HS-27A (cell line): Measurements from ENCODE around the gene CDC14B.
"Not testable (repeated sequence)": the region's sequence is repeated elsewhere in the genome, so short reads cannot be mapped to it uniquely, and the experiment has no call there.

ENCODE experiments used
- DNase-seq: peaks from one replicate; pipeline ENCODE4 v3.0.0-alpha.2; 2012; ENCODE audit warnings: low read depth, missing footprints

Gene CDC14B

DNA sequence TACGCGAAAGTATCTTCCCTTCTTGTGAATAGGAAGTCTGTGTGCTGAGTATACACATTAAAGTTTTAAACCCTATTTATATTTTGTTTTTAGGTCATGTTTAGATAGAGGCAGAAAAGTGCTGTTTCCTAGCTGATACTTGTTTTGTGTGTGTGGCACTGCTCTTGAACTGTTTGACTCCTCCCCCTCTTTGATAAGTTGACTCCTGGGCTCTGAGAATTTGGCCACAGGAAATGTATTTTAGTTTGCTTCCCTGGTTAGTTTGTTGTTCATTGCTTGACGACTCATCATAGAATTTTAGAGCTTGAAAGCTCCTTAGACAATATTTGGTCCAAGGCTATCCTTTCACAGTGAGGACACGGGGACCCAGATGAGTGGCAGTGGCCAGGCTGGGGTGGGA, 2.0 kb upstream of the CDC14B start:
- no peak for DNase-seq

DNA sequence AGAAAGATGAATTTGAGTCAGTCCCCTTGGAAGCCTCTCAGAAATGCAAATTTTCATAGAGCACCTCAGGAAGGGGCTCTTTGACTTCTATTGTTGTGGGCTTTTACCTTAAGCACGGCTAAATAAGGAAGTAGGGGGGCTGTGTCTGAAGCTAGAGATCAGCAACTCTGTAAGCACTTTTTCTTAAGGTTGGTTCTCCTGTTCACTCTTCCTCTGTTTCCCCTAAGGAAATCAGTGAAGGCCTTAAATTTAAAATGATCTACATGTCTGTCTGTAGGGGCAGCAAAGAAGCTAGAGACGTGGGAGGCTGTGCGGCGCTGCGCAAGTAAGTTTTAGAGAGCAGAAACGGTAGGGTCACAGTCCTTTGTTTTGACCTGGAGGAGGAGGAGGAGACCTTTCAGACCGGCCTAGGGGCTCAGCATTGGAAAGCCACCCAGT, 1.2 kb upstream of the CDC14B start:
- no peak for DNase-seq

DNA sequence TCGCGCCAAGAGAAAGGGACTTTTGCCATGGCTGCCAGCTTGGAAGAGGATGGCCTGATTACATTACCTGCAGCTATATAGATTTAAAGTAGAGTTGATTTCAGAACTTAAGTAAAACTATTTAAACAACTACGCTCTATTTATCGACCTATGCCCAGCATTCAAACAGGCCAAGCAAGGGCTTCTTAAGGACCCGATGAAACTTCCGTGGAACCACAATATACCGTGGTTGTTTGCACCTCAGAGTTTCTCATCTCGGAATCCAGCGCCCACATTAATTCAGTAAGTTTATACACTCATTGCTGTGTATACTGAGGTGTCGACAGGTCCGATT, 505 bp upstream of the CDC14B start:
- no peak for DNase-seq

DNA sequence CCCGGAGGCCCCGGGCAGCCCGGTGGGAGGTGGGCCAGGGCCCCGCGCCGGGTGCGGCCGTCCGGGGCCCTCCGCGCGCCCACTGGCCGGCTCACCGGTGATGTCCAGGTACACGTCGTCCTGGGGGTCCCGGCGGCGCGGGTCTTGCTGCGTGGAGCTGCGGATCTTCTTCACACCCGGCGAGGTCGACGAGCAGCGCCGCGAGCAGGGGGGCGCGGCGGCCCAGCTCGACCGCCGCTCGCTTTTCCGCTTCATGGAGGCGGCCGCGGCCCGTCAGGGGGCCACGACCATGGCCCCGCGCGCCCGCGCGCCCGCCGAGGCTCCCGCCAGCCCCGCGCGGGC, 548 bp downstream of the CDC14B start:
- no peak for DNase-seq

DNA sequence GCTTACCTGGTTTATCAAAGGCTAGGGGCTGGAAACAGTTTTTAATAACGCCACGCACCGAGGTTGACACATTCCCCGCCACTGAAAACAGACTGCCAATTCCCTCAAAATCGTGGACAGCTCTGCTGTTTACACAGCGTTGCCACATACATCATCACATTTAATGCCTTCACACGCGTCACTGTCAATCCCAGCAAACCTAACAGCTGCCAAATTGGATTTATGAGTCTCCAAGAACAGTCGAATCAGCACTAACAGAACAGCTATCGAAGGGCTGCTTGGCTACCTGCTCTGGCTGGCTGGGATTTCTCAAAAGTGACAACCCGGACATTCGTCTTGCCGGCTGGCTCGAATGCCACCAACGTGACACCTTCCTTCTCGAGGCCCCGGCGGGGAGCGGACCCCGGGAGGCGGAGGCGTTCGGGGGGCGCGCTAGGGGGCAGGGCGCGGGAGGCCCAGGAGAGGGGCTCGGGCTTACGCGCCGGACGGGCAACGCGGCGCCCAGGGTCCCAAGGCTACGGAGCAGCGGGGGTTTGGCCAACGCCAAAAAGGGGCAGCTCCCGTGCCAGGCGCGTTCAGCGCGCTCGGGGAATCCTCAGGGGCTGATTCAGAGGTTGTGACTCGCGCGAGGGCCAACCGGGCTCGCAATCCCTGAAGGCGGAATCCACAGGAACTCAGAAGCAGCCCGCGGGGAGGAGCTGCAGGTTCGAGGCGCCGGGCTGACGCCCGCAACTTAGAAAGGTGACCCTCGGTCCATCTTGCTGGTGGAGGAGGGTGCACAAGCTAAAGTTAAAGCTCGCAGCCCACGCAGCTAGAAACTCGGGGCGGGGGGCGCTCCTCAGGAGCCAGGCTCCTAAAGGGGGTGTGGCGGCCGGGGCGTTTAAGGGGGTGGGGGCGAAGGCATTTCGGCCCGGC, 1.2 kb downstream of the CDC14B start:
- no peak for DNase-seq

DNA sequence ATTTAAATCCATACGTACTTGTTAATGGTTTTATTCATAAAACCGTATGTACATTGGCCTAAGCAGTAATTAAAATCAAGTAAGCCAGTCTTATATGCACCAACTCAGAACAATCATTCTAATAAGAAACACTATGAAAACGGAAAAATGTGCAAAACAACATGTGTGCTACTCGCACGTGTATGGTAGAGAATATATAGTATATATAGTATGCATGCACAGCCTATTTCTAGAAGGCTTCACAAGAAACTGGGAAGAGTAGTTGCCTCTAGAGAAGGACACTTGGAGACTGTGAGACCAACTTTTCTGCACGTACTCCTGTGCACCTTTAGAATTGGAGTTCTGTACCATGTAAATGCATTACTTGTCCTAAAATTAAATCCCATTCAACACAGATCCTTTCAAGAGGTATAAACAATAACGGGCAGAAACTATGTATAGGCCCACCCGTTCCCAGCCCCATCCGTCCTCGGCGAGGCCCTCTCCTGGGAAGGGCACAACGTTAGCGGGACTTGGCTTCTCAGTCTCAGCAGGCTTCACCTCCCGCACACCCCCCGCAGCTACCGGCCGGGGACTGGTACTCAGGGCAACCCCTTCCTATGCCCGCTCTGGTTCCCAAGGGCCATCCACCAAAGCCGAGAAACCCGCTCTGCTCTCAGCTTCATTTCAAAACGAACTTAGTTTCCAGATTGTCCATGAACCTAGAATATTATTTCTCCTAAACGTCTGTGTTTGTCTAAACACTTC, 2.0 kb downstream of the CDC14B start:
- DNase-seq = no peak

DNA sequence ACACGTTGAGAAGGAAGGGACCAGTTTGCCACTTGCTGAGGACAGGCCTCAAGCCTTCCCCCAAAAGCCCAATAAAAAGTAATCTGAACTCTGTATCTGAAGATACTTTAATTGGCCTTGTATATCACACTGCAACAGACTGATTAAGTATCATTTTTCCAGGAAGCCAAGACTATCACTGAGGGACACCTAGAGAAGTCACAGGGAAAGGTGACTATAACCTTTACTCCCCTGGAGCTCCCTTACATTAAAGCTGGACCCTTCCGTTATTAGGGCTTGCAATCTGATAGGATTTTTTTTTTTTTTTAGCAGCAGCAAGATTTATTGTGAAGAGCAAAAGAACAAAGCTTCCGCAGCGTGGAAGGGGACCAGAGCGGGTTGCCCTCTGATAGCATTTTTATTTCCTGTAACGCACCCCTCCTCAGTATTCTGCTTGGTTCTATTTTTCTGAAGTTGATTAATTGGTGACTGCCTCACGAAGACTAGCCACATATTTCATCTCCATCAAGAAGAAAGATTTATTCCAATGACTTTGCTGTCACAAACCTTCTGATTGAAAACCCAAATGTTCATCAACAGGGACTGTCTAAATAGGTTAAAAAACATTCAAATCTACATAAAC, 2.7 kb downstream of the CDC14B start:
- DNase-seq = no peak

DNA sequence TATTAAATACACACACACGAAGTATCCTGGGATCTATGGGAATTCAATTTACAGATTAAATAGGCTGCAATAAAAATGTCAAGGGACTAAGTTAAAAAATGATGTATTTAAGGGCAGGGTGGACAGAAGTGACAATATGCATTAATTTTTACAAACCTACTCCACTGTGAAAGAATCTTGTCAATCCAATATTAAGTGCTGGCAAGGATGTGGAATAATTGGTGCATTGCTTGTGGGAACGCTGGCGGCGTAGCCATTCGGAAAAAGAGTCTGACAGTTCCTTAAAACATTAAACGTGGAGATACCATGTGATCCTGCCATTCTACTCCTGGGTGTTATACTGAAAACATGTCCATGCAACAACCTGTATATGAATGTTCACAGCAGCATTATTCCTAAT, 4.2 kb downstream of the CDC14B start:
- no peak for DNase-seq

DNA sequence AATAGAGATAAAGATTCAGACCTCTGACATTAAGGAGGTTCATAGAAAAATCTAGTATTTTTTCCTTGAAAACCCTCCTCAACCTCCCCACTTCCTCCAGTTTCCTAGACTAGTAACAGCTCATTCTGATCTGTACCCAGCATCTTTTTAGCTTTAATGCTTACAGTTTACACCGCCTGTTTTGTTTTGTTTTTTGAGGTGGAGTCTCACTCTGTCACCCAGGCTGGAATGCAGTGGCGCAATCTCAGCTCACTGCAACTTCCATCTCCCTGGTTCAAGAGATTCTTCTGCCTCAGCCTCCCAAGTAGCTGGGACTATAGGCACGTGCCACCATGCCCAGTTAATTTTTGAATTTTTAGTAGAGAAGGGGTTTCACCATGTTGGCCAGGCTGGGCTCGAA, 5.0 kb downstream of the CDC14B start:
- not testable (repeated sequence) for DNase-seq

DNA sequence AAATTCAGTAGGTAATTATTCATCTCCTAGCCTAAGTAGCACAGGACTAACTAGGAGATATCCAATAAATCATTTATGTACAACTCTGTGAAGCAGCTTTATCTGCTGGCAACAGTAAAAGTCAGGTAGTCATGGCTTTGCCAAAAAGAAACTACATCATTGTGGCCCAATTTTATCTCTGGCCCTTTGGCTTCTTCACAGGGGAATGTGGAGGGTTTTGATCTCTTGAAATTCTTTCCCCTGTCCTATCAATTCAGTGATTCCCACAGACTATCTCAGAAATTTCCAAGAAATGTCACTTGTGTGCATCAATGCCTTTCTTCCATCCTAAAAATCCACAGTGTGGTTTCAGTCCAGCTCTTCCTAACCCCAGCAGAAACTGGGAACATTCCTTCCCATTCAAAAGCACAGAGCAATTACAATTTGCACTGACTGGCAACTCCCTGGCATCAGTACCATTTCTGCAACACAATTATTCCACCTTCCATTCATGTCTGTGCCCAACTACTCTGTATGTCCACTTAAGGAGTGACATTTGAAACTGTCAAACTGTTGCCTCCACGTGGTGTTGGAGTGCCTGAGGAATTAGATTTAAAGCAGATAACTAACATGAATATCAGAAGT, 6.6 kb downstream of the CDC14B start:
- no peak for DNase-seq

DNA sequence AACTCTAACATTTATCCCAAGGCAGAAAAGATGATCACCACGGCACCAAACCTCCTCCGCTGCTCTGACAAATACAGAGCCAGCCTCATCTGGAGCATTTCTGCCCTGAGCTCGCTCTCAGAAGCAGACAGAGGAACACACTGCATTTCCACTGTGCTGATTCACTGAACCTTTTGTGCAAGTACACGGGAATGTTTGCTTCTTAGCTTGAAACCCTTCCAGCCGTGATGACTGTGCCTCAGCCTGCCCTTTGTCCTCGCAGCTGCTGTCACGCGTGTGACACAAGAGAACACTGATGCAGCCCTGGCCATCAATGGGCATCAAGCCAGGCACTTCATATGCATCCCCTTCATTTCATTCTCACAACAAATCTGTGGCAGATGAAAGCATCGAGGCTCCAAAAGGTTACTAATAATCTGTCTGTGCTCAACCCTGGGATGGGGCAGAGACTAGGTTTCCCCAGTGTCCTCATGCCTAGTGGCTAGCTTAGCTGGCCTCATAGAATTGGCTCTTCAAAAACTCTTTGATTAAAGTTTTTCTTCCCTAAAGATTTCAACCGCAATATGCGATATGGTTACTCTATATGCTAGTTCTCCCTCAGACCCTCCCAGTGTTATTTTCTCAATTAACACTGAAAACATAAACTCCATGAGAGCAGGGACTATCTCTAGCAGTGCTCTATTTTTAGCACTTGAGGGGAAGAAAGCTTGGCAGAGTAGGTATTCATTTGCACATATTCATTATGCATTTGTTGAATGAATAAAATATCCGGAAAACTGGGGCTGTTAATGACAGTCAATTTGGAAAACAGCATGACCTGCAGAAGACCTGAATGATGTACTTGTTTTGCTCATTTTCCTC, 7.3 kb downstream of the CDC14B start:
- DNase-seq = no peak

DNA sequence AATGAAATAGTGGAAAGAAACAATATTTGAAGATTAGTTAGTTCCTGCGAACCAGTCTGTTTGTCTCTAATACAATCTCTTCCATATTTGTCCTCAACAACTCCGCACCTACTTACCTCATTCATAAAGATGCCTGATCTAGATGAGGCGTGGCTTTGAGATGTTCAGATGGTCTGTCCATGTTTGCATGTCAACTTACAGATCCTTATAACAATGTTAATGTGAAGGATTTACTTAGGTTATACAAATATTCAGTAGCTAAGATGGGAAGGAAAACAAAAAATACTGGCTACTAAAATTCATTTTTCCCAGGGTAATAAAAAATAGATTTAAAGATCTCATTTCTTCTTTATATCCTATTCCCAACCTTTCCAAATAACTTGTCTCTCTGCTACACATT, 8.3 kb downstream of the CDC14B start:
- DNase-seq = no peak

DNA sequence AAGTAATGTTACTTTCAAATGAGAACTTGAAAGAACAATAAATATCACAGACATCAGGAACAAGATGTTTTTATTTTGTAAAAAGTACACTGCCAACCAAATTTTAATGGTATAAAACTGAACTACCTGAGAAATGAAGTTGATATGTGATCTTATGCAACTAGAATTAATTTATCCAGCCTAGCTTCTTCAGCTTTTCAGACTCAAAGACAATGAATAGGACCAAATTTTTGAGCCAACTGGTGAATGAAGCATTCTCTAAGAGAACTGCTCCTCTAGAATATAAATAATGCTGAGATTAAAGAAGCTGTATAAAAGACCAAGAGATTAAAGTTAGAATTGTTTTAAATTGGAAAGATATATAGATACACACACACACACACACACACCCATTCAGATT, 9.9 kb downstream of the CDC14B start:
- no peak for DNase-seq

DNA sequence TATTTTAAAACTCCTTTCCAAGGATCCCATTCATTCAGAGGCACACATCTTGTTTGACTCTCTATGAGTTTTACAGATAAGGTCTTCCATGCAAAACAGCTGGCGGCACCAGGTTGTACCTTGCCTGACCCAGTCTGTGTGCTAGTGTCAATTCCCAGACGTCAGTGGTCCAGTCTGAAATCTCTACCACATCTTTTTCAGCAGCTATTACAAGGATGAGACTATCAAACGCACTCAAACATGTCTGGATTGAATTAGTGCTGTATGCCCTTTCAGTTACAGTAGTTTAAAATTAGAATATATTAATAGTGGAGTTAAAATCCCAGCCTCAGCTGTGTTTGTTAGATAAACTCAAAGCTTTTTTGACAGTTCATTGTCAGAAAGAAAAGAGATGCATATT, 11.7 kb downstream of the CDC14B start:
- no peak for DNase-seq

DNA sequence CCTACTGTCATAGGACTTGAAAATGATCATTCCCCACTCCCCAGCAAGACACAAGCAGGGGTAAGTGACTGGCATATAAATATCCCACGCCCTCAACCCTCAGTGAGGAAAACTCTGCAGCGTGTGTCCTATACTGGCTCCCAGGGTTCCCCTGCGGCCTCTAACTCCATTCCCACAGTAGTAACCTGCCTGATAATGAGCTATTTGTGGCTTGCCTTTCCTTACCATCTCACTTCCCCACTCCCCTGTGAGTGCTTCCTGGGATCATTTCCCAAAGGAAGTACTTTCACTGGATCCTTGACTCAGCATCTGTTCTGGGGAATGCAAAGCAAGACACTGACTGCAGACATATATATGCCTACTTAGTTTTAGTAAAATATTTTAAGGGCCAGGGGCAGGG, 14.3 kb downstream of the CDC14B start:
- DNase-seq = no peak

DNA sequence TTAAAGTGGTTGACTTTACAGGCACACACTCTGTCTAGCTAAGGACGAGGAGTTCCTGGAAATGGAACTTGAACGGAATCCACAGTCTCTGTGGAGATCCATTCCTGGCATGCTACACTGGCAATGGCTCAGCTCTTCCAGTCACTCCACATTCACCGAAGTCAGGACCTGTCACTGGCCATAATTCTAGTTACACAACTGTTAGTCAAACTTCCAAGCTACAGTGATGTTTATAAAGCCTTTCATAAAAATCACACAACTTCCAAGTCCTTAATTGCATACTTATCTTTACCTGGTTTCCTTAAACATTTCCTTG, 15.7 kb downstream of the CDC14B start:
- no peak for DNase-seq

DNA sequence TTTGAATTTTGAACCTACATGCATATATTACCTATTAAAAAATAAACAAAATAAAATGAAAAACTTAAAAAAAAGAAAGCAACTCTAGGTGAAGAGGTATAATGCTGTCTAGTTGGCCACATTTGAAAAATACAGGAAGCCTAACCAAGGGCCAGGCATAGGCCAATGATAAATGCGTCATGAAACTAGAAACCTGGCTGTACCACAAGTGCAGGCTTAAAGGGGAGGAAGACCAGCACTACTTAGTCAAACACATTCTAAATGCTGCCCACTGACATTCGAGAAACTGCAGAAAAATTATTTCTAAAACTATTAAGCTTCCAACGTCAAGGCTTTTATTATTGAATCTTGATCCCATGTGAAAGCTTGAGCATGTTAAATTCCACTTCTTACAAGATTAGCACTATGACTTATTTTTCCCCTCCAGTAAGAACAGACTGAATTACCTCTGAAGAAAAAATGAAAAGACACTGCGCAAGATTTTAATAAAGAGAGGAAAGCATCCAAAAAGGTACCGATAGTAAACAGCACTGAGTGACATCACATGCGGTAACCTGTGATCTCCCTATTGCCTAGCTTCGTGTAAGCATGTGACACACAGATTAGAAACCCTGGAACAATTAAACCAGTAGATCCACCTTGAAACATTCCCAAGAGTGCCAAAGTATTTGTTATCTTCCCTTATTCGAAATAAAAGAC, 16.2 kb downstream of the CDC14B start:
- DNase-seq = no peak

DNA sequence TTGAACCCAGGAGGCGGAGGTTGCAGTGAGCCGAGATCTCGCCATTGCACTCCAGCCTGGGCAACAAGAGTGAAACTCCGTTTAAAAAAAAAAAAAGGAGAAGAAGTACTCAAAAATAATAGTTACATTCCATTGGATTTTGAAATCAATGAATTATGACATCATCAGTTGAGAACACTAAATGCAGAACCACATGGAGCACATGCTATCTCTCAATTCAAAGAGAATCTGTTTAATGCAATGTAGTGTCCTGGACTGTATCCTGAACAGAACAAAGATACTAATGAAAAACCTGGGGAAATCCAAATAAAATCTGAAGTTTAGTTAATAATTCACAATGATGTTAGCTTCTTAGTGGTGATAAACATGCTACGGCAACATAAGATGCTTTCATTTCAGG, 20.3 kb downstream of the CDC14B start:
- DNase-seq = no peak

DNA sequence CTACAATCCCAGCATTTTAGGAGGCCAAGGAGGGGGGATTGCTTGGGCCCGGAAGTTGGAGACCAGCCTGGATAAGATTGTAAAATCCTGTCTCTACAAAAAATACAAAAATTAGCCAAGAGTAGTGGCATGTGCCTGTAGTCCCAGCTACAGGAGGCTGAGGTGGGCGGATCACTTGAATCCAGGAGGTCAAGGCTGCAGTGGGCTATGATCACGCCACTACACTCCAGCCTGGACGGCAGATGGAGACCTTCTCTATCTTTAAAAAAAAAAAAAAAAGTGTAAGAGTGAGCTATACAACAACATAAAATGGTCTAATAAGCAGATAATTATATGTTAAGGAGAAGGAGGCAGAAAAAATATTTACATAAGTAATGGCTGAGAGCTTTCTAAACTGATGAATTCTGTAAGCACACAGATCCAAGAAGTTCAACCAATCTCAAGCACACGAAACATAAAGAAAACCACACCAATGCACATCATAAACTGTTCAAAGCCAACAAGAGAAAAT, 23.0 kb downstream of the CDC14B start:
- no peak for DNase-seq

DNA sequence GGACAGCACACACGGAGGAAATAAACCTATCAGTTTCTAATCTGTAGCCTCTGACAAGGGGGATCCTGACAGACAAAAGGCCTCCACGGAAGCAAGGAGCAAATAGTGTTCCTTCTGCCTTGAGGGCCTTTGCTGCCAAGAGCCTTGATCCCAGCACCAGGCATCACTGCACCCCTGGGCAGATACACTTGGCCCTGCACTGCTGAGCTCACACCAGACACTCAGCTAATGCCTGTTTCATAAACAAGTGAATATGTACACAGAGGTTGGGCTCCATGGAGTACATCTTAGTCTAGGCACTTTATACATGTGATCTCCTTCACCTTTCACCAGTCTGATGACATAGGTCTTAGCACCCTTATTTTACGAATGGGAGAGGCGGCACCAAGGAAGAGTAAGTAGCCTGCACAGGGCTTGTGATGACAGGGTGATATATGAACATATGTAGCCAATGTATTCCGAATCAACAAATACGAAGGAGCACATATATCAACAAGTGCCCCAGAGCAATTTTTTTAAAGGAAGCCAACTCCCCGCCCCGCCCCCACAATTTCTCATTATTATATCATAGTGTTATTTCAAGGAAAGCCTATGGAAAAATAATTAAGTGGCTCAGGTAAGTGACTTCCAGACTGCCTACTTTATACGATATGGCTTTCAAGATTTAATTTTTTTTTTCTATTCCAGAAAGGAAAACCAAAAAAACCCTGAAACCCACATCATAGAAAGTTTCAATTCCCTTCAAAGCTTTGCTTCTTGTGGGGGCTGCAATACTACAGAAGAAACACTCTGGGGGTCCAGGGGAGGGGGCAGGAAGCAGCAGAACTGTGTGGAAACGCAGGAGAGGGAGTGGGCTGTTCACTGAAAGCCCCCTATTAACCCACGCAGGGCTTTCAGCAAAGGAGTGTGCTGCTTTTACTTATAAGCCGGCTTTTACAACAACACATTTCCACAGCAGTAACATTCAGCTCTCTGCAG, 32.0 kb downstream of the CDC14B start:
- DNase-seq = no peak
